ENCODE results near the gene PLAU. TPM values are rescaled to one million over a fixed set of nuclear protein-coding genes. Genes with fewer than 3 reads are reported as not detected.

The PLAU gene
- total and polyA plus RNA-seq, 2 of the 13 experiments (the other 11 are each of a cell fraction or from before 2014, with no cell fraction given) = 0.45 to 11.2 TPM

DNA sequence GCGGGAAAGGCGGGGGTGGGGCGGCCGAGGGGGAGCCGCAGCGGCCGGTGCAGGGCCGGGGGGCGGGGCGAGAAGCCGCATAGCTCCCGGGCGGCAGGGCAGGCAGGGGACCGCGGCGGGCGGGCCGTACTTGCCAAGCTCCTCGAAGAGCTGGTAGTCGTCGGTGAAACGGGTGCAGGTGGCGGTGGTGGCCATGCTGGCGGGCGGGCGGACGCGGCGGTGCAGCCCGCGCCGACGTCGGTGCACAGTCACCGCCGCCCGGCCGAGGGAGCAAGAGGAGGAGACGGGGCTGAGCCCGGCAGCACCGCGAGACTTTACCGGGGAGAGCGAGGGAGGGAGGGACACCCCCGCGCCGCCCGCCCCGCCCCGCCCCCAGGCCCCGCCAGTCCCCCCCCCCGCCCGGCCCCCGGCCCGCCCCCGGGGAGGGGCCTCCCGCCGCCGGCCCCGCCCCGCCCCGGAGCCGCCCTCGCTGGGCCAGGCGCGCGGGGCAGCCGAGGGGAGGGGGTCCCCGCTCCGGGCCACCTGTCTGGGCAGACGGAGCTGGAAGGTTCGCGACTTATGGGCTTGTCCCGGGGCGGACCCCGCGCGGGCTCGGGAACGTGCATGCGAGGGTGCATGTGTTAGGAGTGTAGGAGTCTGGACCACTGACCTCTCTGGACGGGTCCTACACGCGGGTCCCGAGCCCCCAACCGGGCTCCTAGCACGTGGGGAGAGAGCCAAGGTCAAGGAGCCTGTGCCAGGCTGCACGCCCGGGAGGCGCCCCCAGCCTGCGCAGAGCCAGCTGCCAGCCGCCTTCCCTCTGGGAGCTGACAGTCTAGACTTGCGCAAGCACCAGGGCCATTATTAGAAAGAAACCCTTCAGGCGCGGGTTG is 36.4 kb upstream of the PLAU start, which contains the start of gene CAMK2G (continued):
- TF ChIP-seq STAG1 (CRISPR knock-in tag; IDR thresholded peaks at IDR 0.05) = no peak
- peak; percentile 88 for TF ChIP-seq CHD2 (IDR thresholded peaks at IDR 0.05; ENCODE audit: low read depth, low read length)
- TF ChIP-seq CBX5 (CRISPR knock-in tag; IDR thresholded peaks at IDR 0.05; ENCODE audit: borderline replicate concordance) = 0 out of 2 replicates have a peak, but pooled peaks have one; percentile 49
- TF ChIP-seq RAD21 (CRISPR knock-in tag; IDR thresholded peaks at IDR 0.05) = peak; percentile 17; the same call in 1 of the 2 replicates
- peak; percentile 59 for TF ChIP-seq PHF8 (CRISPR knock-in tag; IDR thresholded peaks at IDR 0.05)
- TF ChIP-seq ZNF20 (CRISPR knock-in tag; IDR thresholded peaks at IDR 0.05) = no peak
- TF ChIP-seq SAFB2 (CRISPR knock-in tag; IDR thresholded peaks at IDR 0.05; ENCODE audit: borderline replicate concordance, low read depth) = no peak
- no peak for TF ChIP-seq PAF1 (CRISPR knock-in tag; IDR thresholded peaks at IDR 0.05)
- no peak for TF ChIP-seq BRCA1 (CRISPR knock-in tag; IDR thresholded peaks at IDR 0.05)
- no peak for TF ChIP-seq ZNF44 (CRISPR knock-in tag; IDR thresholded peaks at IDR 0.05)
- peak; percentile 79 for TF ChIP-seq RBFOX2 (IDR thresholded peaks at IDR 0.05; ENCODE audit: low read depth, low read length)
- TF ChIP-seq ZFP37 (CRISPR knock-in tag; IDR thresholded peaks at IDR 0.05; ENCODE audit: borderline replicate concordance) = 0 out of 2 replicates have a peak, but pooled peaks have one; percentile 32
- TF ChIP-seq SAP130 (CRISPR knock-in tag; IDR thresholded peaks at IDR 0.05; ENCODE audit: low read depth) = peak; percentile 65
- TF ChIP-seq ZNF710 (CRISPR knock-in tag; IDR thresholded peaks at IDR 0.05; ENCODE audit: borderline replicate concordance) = no peak
- peak; percentile 49; the same call in 1 of the 2 replicates for TF ChIP-seq ZSCAN21 (CRISPR knock-in tag; IDR thresholded peaks at IDR 0.05; ENCODE audit: borderline replicate concordance)
- no peak for TF ChIP-seq ZNF850 (CRISPR knock-in tag; conservative IDR thresholded peaks at IDR 0.05)
- TF ChIP-seq SETDB1 (CRISPR knock-in tag; IDR thresholded peaks at IDR 0.05; ENCODE audit: borderline replicate concordance) = no peak
- TF ChIP-seq ZNF17 (CRISPR knock-in tag; IDR thresholded peaks at IDR 0.05) = no peak
- TF ChIP-seq ZNF549 (CRISPR knock-in tag; IDR thresholded peaks at IDR 0.05) = no peak
- TF ChIP-seq, protein P1, sequence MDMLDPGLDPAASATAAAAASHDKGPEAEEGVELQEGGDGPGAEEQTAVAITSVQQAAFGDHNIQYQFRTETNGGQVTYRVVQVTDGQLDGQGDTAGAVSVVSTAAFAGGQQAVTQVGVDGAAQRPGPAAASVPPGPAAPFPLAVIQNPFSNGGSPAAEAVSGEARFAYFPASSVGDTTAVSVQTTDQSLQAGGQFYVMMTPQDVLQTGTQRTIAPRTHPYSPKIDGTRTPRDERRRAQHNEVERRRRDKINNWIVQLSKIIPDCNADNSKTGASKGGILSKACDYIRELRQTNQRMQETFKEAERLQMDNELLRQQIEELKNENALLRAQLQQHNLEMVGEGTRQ (IDR thresholded peaks at IDR 0.05; ENCODE audit: low read depth, low read length) = no peak
- TF ChIP-seq, protein P1 (CRISPR knock-in tag; IDR thresholded peaks at IDR 0.05; ENCODE audit: borderline replicate concordance) = no peak
- TF ChIP-seq ISX (CRISPR knock-in tag; conservative IDR thresholded peaks at IDR 0.05) = no peak
- TF ChIP-seq BRD4 (CRISPR knock-in tag; IDR thresholded peaks at IDR 0.05) = peak; percentile 32; the same call in 1 of the 2 replicates
- TF ChIP-seq, protein P2, sequence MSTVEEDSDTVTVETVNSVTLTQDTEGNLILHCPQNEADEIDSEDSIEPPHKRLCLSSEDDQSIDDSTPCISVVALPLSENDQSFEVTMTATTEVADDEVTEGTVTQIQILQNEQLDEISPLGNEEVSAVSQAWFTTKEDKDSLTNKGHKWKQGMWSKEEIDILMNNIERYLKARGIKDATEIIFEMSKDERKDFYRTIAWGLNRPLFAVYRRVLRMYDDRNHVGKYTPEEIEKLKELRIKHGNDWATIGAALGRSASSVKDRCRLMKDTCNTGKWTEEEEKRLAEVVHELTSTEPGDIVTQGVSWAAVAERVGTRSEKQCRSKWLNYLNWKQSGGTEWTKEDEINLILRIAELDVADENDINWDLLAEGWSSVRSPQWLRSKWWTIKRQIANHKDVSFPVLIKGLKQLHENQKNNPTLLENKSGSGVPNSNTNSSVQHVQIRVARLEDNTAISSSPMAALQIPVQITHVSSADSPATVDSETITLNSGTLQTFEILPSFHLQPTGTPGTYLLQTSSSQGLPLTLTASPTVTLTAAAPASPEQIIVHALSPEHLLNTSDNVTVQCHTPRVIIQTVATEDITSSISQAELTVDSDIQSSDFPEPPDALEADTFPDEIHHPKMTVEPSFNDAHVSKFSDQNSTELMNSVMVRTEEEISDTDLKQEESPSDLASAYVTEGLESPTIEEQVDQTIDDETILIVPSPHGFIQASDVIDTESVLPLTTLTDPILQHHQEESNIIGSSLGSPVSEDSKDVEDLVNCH (CRISPR knock-in tag; IDR thresholded peaks at IDR 0.05) = no peak
- TF ChIP-seq STAT5B (CRISPR knock-in tag; IDR thresholded peaks at IDR 0.05) = no peak
- no peak for TF ChIP-seq RFX3 (CRISPR knock-in tag; IDR thresholded peaks at IDR 0.05)
